ENCODE results near the gene LAYN. TPM values are rescaled to one million over a fixed set of nuclear protein-coding genes. Genes with fewer than 3 reads are reported as not detected.
A peak's percentile ranks its signal among the peaks of the same experiment; 100 is the strongest.

The LAYN gene
- total and polyA plus RNA-seq, 2 of the 4 experiments (the other 2 are of a cell fraction): 92.5 to 118 TPM

DNA sequence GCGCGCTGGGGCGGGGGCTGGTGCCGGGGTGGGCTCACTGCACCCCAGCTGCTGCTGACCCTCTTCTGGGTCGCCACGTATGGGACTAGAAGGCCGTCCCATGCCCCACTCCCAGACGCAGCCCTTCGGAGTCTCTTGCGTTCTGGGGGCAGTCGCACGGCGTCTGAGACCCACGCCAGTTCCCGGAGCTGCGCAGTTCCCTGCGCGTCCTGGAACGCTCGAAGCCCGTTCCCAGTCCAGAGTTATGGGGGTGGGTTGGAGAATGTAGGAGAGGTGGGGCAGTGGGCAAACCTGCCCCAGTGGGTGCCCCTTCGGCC lies 375 bp downstream of the LAYN start:
- Histone ChIP-seq H4K8ac (ENCODE audit: low read depth in 2 of 2, low read length in 2 of 2) (peak overlapping the region; percentile 74 to 78), H3K9ac (ENCODE audit: low read depth, low read length) (peak overlapping the region; percentile 82), H2BK120ac (ENCODE audit: low read depth, low read length) (peak overlapping the region; percentile 78; the same call in 1 of the 2 replicates), H3K14ac (replicated peaks; ENCODE audit: low read depth, low read length) (peak overlapping the region; percentile 81), H2BK15ac (ENCODE audit: low read depth, low read length) (no peak overlapping the region), H2AFZ (replicated peaks; ENCODE audit: low read length, poor library complexity) (peak overlapping the region; percentile 86), H3K56ac (ENCODE audit: extremely low read depth, insufficient read depth, low read length) (peak overlapping the region; percentile 95), H3K23ac (ENCODE audit: low read depth, low read length) (peak overlapping the region; percentile 71; the same call in 1 of the 2 replicates), H2BK20ac (ENCODE audit: low read depth, low read length) (0 out of 2 replicates have a peak overlapping the region, but pooled peaks have one; percentile 15), H3K27me3 (ENCODE audit: control insufficient read depth, insufficient read depth, low read length) (no peaks in the 10 kb centered on the region), H2AK5ac (ENCODE audit: low read depth, low read length) (peak overlapping the region; percentile 54), H3K79me1 (ENCODE audit: low read depth in 1 of 2, low read length in 2 of 2) (peaks cover 25 to 68% of the 10 kb centered on the region in 2 experiments), H3K9me1 (ENCODE audit: insufficient read depth, low read length) (peaks cover 25% of the 10 kb centered on the region), H3K18ac (ENCODE audit: low read depth, low read length) (peak overlapping the region; percentile 43), H2AK9ac (replicated peaks; ENCODE audit: low read depth, low read length, poor library complexity) (peak overlapping the region; percentile 84), H2BK5ac (ENCODE audit: low read depth, low read length, poor library complexity, severe bottlenecking) (peak overlapping the region; percentile 64), H3K4me1 (ENCODE audit: control insufficient read depth, insufficient read depth, low read length) (peaks cover 17% of the 10 kb centered on the region), H3K36me3 (ENCODE audit: control insufficient read depth, insufficient read depth, low read length) (peaks cover 21% of the 10 kb centered on the region), H3K27ac (ENCODE audit: insufficient read depth, low read length) (peak overlapping the region; percentile 73), H4K91ac (ENCODE audit: insufficient read depth, low read depth, low read length) (peak overlapping the region; percentile 94; the same call in 1 of the 2 replicates), H3K4ac (ENCODE audit: low read depth, low read length) (peak overlapping the region; percentile 88), H3K4me2 (ENCODE audit: low read depth, low read length) (peak overlapping the region; percentile 72), H4K20me1 (ENCODE audit: insufficient read depth, low read length) (peaks cover 18% of the 10 kb centered on the region), H3K4me3 (ENCODE audit: insufficient read depth, low read depth, low read length) (peak overlapping the region; percentile 85), H4K5ac (ENCODE audit: low read depth, low read length) (peak overlapping the region; percentile 62), H3K9me3 (ENCODE audit: control insufficient read depth, insufficient read depth, low read length) (no peaks in the 10 kb centered on the region; the same call in 1 of the 2 replicates)
- TF ChIP-seq MXI1 (IDR thresholded peaks at IDR 0.05; ENCODE audit: borderline replicate concordance, low read depth, low read length): no peak
- CTCF ChIA-PET: no interaction called here
- dilution Hi-C loops (cut with HindIII; ENCODE audit: low sequenced_read_pairs, unreplicated experiment): no loop called here
- no CpG with 5 or more reads among the region's 22 CpGs for WGBS, 2 experiments (ENCODE audit: extremely low coverage in 2 of 2, insufficient read length in 1 of 2)
- ATAC-seq (ENCODE audit: low read depth): peak; percentile 49
- POLR2A ChIA-PET (ENCODE audit: unreplicated experiment): no interaction called here
- no TSS peak for BruUV-seq (replicated peaks)
- in situ Hi-C loops (cut with MboI; ENCODE audit: low sequenced_read_pairs): no loop called here
- intact Hi-C loops (cut with micrococcal nuclease): loop anchor here (1.0 kb wide), 2 partner anchors 16 to 87 kb away; no protein-coding TSS in a partner anchor
- no peak for DNase-seq

Data from IMR-90 (cell line).